ENCODE measurements around the gene ATG3. TPM values are rescaled to one million over a fixed set of nuclear protein-coding genes. Genes with fewer than 3 reads are reported as not detected.

Gene ATG3
- total RNA-seq, 1 experiment from 2014 or later: 52.3 TPM

GRCh38 chr3:112594856-112595255 lies 33.1 kb upstream of the ATG3 start:
- H3K27ac Mint-ChIP-seq (ENCODE audit: unreplicated experiment): no peak overlapping the region
- Histone ChIP-seq H3K4me3 (ENCODE audit: low read depth, low read length) (no peak overlapping the region), H3K27me3 (replicated peaks; ENCODE audit: control insufficient read depth, insufficient read depth, low read length) (no peaks in the 10 kb centered on the region), H3K9me3 (no peaks in the 10 kb centered on the region), H3K4me1 (no peaks in the 10 kb centered on the region), H3K36me3 (ENCODE audit: control insufficient read depth, insufficient read depth, low read length) (no peaks in the 10 kb centered on the region)
- intact Hi-C loops (cut with micrococcal nuclease; ENCODE audit: unreplicated experiment): no loop called here
- H3K4me1 Mint-ChIP-seq (ENCODE audit: low read depth, unreplicated experiment): no peaks in the 10 kb centered on the region
- H3K27me3 Mint-ChIP-seq (ENCODE audit: insufficient read depth, unreplicated experiment): no peaks in the 10 kb centered on the region
- no peak for TF ChIP-seq CTCF (IDR thresholded peaks at IDR 0.05; ENCODE audit: insufficient read depth in 1 of 2, low read depth in 1 of 2, low read length in 1 of 2, severe bottlenecking in 1 of 2, unreplicated experiment in 1 of 2)
- ChIA-PET POLR2A (no interaction called here), CTCF (no interaction called here)
- H3K9me3 Mint-ChIP-seq (ENCODE audit: unreplicated experiment): no peaks in the 10 kb centered on the region
- no peaks in the 10 kb centered on the region for H3K36me3 Mint-ChIP-seq (ENCODE audit: insufficient read depth, unreplicated experiment)
- no peak for DNase-seq
- no TSS peak for BruUV-seq (replicated peaks)
- no peak overlapping the region for H3K4me3 Mint-ChIP-seq (ENCODE audit: unreplicated experiment)

DNA sequence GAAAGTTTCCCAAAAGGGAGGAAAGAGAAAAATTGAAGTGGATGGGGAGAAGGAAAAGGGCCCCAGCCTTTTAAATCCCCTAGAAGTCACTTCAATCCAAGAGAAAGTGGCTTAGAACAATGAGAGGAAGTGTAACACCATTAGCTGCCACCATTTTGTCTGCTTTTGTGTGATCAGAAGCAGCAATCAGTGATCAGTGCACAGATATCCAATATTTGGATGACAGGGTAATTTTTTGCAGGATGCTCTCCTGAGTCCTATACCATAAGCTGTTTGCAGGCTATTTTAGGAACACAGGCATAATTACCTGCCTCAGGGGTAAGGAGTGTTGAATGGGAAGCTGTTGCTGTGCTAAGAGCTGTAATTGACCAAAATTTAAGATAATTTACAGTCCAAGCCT lies 31.5 kb upstream of the ATG3 start:
- no peaks in the 10 kb centered on the region for H3K4me1 Mint-ChIP-seq (ENCODE audit: low read depth, unreplicated experiment)
- ChIA-PET POLR2A (no interaction called here), CTCF (no interaction called here)
- H3K9me3 ChIP-seq: no peaks in the 10 kb centered on the region
- no peak overlapping the region for H3K27ac Mint-ChIP-seq (ENCODE audit: unreplicated experiment)
- H3K36me3 ChIP-seq (ENCODE audit: control insufficient read depth, insufficient read depth, low read length): no peaks in the 10 kb centered on the region
- no peaks in the 10 kb centered on the region for H3K36me3 Mint-ChIP-seq (ENCODE audit: insufficient read depth, unreplicated experiment)
- intact Hi-C loops (cut with micrococcal nuclease; ENCODE audit: unreplicated experiment): no loop called here
- BruUV-seq (replicated peaks): no TSS peak
- H3K27me3 ChIP-seq (replicated peaks; ENCODE audit: control insufficient read depth, insufficient read depth, low read length): no peaks in the 10 kb centered on the region
- no peaks in the 10 kb centered on the region for H3K27me3 Mint-ChIP-seq (ENCODE audit: insufficient read depth, unreplicated experiment)
- H3K4me3 Mint-ChIP-seq (ENCODE audit: unreplicated experiment): no peak overlapping the region
- DNase-seq: no peak
- H3K9me3 Mint-ChIP-seq (ENCODE audit: unreplicated experiment): no peaks in the 10 kb centered on the region
- TF ChIP-seq CTCF (IDR thresholded peaks at IDR 0.05; ENCODE audit: insufficient read depth in 1 of 2, low read depth in 1 of 2, low read length in 1 of 2, severe bottlenecking in 1 of 2, unreplicated experiment in 1 of 2): no peak
- no peaks in the 10 kb centered on the region for H3K4me1 ChIP-seq
- H3K4me3 ChIP-seq (ENCODE audit: low read depth, low read length): no peak overlapping the region

DNA sequence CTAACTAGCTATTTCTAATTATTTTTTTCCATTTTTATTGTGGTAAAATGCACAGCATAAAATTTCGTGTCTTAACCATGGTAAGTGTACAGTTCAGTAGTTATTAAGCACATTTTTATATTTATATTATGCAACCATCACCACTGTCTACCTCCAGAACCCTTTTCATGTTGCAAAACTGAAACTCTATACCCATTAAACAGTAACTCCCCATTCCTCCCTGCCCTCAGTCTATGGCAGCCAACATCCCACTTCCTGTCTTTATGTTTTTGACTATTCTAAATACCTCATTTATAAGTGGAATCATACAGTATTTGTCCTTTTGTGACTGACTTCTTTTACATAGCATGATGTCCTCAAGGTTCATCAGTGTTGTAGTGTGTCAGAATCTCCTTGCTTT lies 25.6 kb upstream of the ATG3 start:
- ChIA-PET POLR2A (no interaction called here), CTCF (no interaction called here)
- Histone ChIP-seq H3K27me3 (replicated peaks; ENCODE audit: control insufficient read depth, insufficient read depth, low read length) (no peaks in the 10 kb centered on the region), H3K4me1 (no peaks in the 10 kb centered on the region), H3K36me3 (ENCODE audit: control insufficient read depth, insufficient read depth, low read length) (no peaks in the 10 kb centered on the region), H3K4me3 (ENCODE audit: low read depth, low read length) (no peak overlapping the region), H3K9me3 (no peaks in the 10 kb centered on the region)
- H3K4me1 Mint-ChIP-seq (ENCODE audit: low read depth, unreplicated experiment): no peaks in the 10 kb centered on the region
- intact Hi-C loops (cut with micrococcal nuclease; ENCODE audit: unreplicated experiment): no loop called here
- no peak overlapping the region for H3K4me3 Mint-ChIP-seq (ENCODE audit: unreplicated experiment)
- no peak for DNase-seq
- H3K9me3 Mint-ChIP-seq (ENCODE audit: unreplicated experiment): no peaks in the 10 kb centered on the region
- BruUV-seq (replicated peaks): no TSS peak
- H3K27ac Mint-ChIP-seq (ENCODE audit: unreplicated experiment): no peak overlapping the region
- no peak for TF ChIP-seq CTCF (IDR thresholded peaks at IDR 0.05; ENCODE audit: insufficient read depth in 1 of 2, low read depth in 1 of 2, low read length in 1 of 2, severe bottlenecking in 1 of 2, unreplicated experiment in 1 of 2)
- H3K36me3 Mint-ChIP-seq (ENCODE audit: insufficient read depth, unreplicated experiment): no peaks in the 10 kb centered on the region
- no peaks in the 10 kb centered on the region for H3K27me3 Mint-ChIP-seq (ENCODE audit: insufficient read depth, unreplicated experiment)

Measured in Caco-2 (cell line).